OCI-LY3 (cell line): ENCODE results near the gene ANKRD22.

Source experiments
- EZH2phosphoT487 ChIP-seq: fragments of 200-600 bp; shearing (Covaris generic); IDR thresholded peaks from 2 replicates; pipeline ENCODE4 v1.6.1; 2018; ENCODE audit warnings: antibody characterized with exemption, mixed run types, low read depth
- TF ChIP-seq, protein P1 (sequence below): fragments of 200-600, 300-600 bp; sonication (generic); IDR thresholded peaks from 2 replicates; pipeline ENCODE4 v1.5.1; 2014; ENCODE audit warnings: antibody characterized with exemption, low read length, low read depth

DNA sequence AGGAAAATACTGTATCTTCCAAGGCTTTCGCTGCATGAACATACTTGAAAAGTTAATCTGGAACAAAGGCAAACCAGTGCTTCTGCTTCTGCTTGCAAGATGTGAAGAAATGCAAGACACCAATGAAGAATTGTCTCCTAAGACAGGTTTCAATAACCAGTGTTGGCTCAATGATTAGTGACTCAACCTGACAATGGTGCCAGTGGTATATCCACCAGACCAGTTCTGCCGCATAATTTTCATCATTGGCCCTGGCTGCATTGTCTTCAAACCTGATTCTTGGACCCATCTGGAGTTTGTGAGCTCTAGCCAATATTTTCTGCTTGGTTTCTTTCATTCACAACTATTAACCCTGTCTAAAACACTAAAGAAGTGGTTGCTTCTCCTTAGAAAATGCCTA is 14.8 kb upstream of the ANKRD22 start:
- TF ChIP-seq, protein P1, sequence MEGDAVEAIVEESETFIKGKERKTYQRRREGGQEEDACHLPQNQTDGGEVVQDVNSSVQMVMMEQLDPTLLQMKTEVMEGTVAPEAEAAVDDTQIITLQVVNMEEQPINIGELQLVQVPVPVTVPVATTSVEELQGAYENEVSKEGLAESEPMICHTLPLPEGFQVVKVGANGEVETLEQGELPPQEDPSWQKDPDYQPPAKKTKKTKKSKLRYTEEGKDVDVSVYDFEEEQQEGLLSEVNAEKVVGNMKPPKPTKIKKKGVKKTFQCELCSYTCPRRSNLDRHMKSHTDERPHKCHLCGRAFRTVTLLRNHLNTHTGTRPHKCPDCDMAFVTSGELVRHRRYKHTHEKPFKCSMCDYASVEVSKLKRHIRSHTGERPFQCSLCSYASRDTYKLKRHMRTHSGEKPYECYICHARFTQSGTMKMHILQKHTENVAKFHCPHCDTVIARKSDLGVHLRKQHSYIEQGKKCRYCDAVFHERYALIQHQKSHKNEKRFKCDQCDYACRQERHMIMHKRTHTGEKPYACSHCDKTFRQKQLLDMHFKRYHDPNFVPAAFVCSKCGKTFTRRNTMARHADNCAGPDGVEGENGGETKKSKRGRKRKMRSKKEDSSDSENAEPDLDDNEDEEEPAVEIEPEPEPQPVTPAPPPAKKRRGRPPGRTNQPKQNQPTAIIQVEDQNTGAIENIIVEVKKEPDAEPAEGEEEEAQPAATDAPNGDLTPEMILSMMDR = no peak
- TF ChIP-seq EZH2phosphoT487 = no peak
